BJ (cell line): ENCODE measurements around the gene CHTF18. TPM values are rescaled to one million over a fixed set of nuclear protein-coding genes. Genes with fewer than 3 reads are reported as not detected.

Experiments
- CTCF ChIA-PET: fragments of 350-600 bp; formaldehyde crosslinking; extraction: SDS; loops from one replicate; lab custom pipeline; 2021; ENCODE audit warnings: antibody characterized with exemption, inconsistent platforms; lab: Yijun Ruan, JAX
- POLR2A ChIA-PET: fragments of 300-600 bp; sonication (Branson Sonifier 250); formaldehyde crosslinking; extraction: SDS; loops from one replicate; lab custom pipeline; 2021; ENCODE audit warnings: antibody characterized with exemption; lab: Charles Lee
- DNase-seq: peaks from one replicate; pipeline ENCODE4 v3.0.0-alpha.2; 2011; ENCODE audit warnings: low read depth
- H3K27me3 ChIP-seq: 2 replicates; pipeline ENCODE4 v1.6.0; 2011; ENCODE audit warnings: low read length; ENCODE audit not compliant: control insufficient read depth, insufficient read depth
- H3K36me3 ChIP-seq: 2 replicates; pipeline ENCODE4 v1.5.1; 2011; ENCODE audit warnings: low read length; ENCODE audit not compliant: control insufficient read depth, insufficient read depth
- H3K4me3 ChIP-seq: 2 replicates; pipeline ENCODE4 v1.5.1; 2011; ENCODE audit warnings: low read depth, mild to moderate bottlenecking, control low read depth, low read length
- CTCF ChIP-seq: IDR thresholded peaks from 2 replicates; pipeline ENCODE4 v1.5.1; 2011; ENCODE audit warnings: low read depth, mild to moderate bottlenecking, control low read depth, inconsistent platforms, low read length, moderate library complexity; ENCODE audit not compliant: insufficient read depth
- polyA plus RNA-seq: library from polyadenylated mRNA; depleted of rRNA; stranded (reverse); fragments of >200 nt; gene quantifications from 2 replicates; pipeline ENCODE4 v1.2.3, GENCODE V29; 2011

Gene CHTF18
- polyA plus RNA-seq, 1 experiment = 6.1 TPM

- ChIA-PET CTCF (no interaction called here), POLR2A (no interaction called here)
- TF ChIP-seq CTCF = no peak
- no peak for DNase-seq
- H3K27me3 ChIP-seq = no peaks in the 10 kb centered on the region
- no peak overlapping the region for H3K4me3 ChIP-seq
- no peaks in the 10 kb centered on the region for H3K36me3 ChIP-seq
Measured at GRCh38 chr16:839643-840408, 51.4 kb downstream of the CHTF18 start.

- CTCF ChIA-PET = no interaction called here
- POLR2A ChIA-PET = no interaction called here
- no peaks in the 10 kb centered on the region for H3K36me3 ChIP-seq
- TF ChIP-seq CTCF = no peak
- no peak overlapping the region for H3K4me3 ChIP-seq
- no peaks in the 10 kb centered on the region for H3K27me3 ChIP-seq
- DNase-seq = no peak
Measured at GRCh38 chr16:840561-841454, 52.4 kb downstream of the CHTF18 start.

GRCh38 chr16:841455-842060 lies 53.1 kb downstream of the CHTF18 start:
- CTCF ChIA-PET = no interaction called here
- H3K27me3 ChIP-seq = no peaks in the 10 kb centered on the region
- TF ChIP-seq CTCF = no peak
- no peak for DNase-seq
- POLR2A ChIA-PET = no interaction called here
- no peak overlapping the region for H3K4me3 ChIP-seq
- H3K36me3 ChIP-seq = no peaks in the 10 kb centered on the region

- Histone ChIP-seq H3K4me3 (no peak overlapping the region), H3K27me3 (no peaks in the 10 kb centered on the region), H3K36me3 (no peaks in the 10 kb centered on the region)
- no peak for DNase-seq
- CTCF ChIA-PET = no interaction called here
- POLR2A ChIA-PET = no interaction called here
- no peak for TF ChIP-seq CTCF
Measured at GRCh38 chr16:842061-842476, 53.6 kb downstream of the CHTF18 start.
